Measurements from ENCODE around the gene METAP1.
A peak's percentile ranks its signal among the peaks of the same experiment; 100 is the strongest.
"Not testable (repeated sequence)": the region's sequence is repeated elsewhere in the genome, so short reads cannot be mapped to it uniquely, and the experiment has no call there.

The METAP1 gene

GRCh38 chr4:99061048-99061700 lies 65.7 kb downstream of the METAP1 start:
- no peak for DNase-seq

GRCh38 chr4:99062120-99062519 lies 66.6 kb downstream of the METAP1 start:
- DNase-seq: no peak

GRCh38 chr4:99065521-99065920 lies 70.0 kb downstream of the METAP1 start:
- DNase-seq: not testable (repeated sequence)

- no peak for DNase-seq
Measured at GRCh38 chr4:99067617-99068016, 72.1 kb downstream of the METAP1 start.

GRCh38 chr4:99071159-99071558 lies 75.6 kb downstream of the METAP1 start:
- no peak for DNase-seq

GRCh38 chr4:99074816-99075215 lies 79.3 kb downstream of the METAP1 start:
- DNase-seq: no peak

- DNase-seq: no peak
Measured at GRCh38 chr4:99076292-99076976, 80.9 kb downstream of the METAP1 start.

- DNase-seq: no peak
Measured at GRCh38 chr4:99077177-99077576, 81.7 kb downstream of the METAP1 start.

GRCh38 chr4:99078336-99078735 lies 82.8 kb downstream of the METAP1 start:
- DNase-seq: no peak

- DNase-seq: no peak
Measured at GRCh38 chr4:99078931-99079624, 83.6 kb downstream of the METAP1 start.

- no peak for DNase-seq
Measured at GRCh38 chr4:99079625-99080295, 84.2 kb downstream of the METAP1 start.

GRCh38 chr4:99080869-99081268 lies 85.3 kb downstream of the METAP1 start:
- DNase-seq: not testable (repeated sequence)

- DNase-seq: no peak
Measured at GRCh38 chr4:99082192-99082591, 86.7 kb downstream of the METAP1 start.

- DNase-seq: no peak
Measured at GRCh38 chr4:99084595-99084994, 89.1 kb downstream of the METAP1 start.

GRCh38 chr4:99088023-99088449 lies 92.5 kb downstream of the METAP1 start:
- no peak for DNase-seq

- peak; percentile 78 for DNase-seq
Measured at GRCh38 chr4:99088481-99089365, 93.2 kb downstream of the METAP1 start, which contains the start of gene ADH5. Gene ADH5 (minus strand): TSS chr4:99088788. CDS start chr4:99088700, 88 bp downstream.

GRCh38 chr4:99090481-99091215 lies 95.1 kb downstream of the METAP1 start:
- no peak for DNase-seq

- DNase-seq: no peak
Measured at GRCh38 chr4:99091216-99091575, 95.7 kb downstream of the METAP1 start.

GRCh38 chr4:99091841-99092240 lies 96.3 kb downstream of the METAP1 start:
- DNase-seq: not testable (repeated sequence)

- DNase-seq: no peak
Measured at GRCh38 chr4:99099311-99099710, 103.8 kb downstream of the METAP1 start.

- DNase-seq: not testable (repeated sequence)
Measured at GRCh38 chr4:99099814-99100213, 104.3 kb downstream of the METAP1 start.

- DNase-seq: no peak
Measured at GRCh38 chr4:99100876-99101275, 105.4 kb downstream of the METAP1 start.

All from activated CD4-positive, CD25-positive, alpha-beta regulatory T cell treated with anti-CD3 and anti-CD28 coated beads, Interleukin-2, amount 50 U/mL, for 72 hours (primary cell).